Esophagus muscularis mucosa (tissue), 3 donors: Measurements from ENCODE around the gene TPTE.

ENCODE experiments used
- CTCF ChIP-seq, 3 experiments: fragments of 200-600 bp in 2 of 3; fragments of 450-650 bp in 1 of 3; sonication (generic) in 2 of 3; IDR thresholded peaks; one replicate each; pipeline ENCODE4 v1.5.1; 2017 to 2019; ENCODE audit warnings: antibody characterized with exemption in 3 of 3, mild to moderate bottlenecking in 2 of 3, moderate library complexity in 1 of 3
- EP300 ChIP-seq: sonication (generic); formaldehyde crosslinking; IDR thresholded peaks from one replicate; pipeline ENCODE4 v1.6.1; 2017; ENCODE audit warnings: antibody characterized with exemption

DNA sequence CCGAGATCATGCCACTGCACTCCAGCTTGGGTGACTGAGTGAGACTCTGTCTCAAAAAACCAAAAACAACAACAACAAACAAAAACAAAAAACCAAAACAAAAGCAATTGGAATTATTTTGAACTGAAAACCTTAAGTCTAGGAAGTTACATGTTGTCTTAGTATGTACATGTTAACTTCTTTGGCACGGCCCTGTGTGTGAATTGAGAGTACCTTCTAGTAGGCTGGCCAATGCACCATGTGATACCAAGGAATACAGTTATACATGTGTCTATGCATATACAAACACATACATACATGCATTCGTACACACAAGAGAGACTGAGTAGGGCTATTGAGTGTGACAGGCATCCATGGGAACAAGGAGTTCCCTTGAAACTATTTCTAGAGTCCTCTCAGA, 18.6 kb downstream of the TPTE start:
- TF ChIP-seq CTCF (IDR thresholded peaks at IDR 0.05) (no peak), EP300 (no peak)
